ENCODE data around the gene MCAM.
A peak's percentile ranks its signal among the peaks of the same experiment; 100 is the strongest.

Gene MCAM

DNA sequence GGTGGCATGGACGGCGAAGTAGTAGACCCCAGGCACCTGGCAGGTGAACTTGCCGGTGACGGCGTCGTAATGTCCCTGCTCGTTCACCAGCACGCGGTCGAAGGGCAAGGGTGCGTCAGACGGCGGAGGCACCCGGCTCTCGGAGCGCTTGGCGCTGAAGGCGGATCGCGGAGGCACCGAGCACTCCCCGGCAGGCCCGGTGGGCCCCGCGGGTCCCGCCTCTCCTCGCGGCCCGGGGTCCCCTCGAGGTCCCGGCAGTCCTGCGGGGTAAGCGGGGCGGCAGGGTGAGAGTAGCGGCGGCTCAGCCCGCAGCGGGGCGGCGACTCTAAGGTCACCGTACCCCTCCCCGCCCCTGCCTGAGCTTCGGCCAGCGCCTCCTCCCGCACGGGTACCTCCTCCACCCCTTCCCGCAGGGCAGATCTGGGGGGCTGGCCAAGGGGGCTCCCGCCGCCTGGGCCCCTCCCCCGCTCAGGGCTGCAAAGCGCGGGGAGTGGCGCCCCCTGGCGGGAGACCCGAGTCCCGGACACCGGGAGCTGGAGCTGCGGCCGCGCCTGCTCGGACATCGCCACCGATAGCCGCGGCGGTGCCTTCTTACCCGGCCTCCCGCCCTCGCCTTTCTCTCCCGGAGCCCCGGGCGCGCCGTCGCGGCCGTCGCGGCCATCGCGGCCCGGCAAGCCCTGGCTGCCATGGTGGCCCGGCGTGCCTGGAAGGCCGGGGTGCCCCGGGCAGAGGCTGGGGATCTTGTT lies 22.8 kb upstream of the MCAM start:
- DNase-seq (ENCODE audit: insufficient read length, low spot score) (peak; percentile 83), FAIRE-seq (no peak)
- TF ChIP-seq, protein P1, sequence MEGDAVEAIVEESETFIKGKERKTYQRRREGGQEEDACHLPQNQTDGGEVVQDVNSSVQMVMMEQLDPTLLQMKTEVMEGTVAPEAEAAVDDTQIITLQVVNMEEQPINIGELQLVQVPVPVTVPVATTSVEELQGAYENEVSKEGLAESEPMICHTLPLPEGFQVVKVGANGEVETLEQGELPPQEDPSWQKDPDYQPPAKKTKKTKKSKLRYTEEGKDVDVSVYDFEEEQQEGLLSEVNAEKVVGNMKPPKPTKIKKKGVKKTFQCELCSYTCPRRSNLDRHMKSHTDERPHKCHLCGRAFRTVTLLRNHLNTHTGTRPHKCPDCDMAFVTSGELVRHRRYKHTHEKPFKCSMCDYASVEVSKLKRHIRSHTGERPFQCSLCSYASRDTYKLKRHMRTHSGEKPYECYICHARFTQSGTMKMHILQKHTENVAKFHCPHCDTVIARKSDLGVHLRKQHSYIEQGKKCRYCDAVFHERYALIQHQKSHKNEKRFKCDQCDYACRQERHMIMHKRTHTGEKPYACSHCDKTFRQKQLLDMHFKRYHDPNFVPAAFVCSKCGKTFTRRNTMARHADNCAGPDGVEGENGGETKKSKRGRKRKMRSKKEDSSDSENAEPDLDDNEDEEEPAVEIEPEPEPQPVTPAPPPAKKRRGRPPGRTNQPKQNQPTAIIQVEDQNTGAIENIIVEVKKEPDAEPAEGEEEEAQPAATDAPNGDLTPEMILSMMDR (IDR thresholded peaks at IDR 0.05; ENCODE audit: insufficient read depth, missing control alignments) = peak; percentile 48

DNA sequence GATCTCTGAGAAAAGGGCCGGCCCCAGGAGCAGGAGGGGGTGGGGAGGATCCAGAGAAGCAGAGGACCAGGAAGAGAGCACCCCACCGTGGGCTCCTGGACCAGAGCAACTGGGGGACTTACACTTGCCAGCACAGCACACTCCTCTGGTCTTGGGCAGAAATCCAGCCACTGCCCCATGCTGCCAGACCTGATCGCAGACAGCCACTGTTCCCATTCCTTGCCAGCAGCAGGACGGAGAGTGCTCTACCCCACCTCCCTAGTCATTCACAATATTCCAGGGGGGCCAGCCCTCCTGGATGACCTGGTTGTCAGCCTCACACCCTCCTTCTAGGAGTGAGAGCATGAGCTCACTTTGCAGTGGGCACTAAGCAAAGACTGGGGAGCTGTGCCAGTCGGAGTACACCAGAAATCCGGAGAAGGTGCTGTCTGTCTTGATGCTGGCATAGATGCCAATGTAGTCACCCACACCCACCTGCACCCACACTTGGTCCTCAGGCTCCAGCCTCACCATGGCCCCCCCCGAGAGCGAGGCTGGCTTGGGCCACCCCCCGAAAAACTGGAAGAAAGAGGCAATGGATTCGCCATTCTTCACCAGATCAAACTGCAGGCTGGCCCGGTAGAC lies 22.1 kb upstream of the MCAM start:
- TF ChIP-seq, protein P1 (IDR thresholded peaks at IDR 0.05; ENCODE audit: insufficient read depth, missing control alignments) = no peak
- DNase-seq (ENCODE audit: insufficient read length, low spot score) (no peak), FAIRE-seq (no peak)

DNA sequence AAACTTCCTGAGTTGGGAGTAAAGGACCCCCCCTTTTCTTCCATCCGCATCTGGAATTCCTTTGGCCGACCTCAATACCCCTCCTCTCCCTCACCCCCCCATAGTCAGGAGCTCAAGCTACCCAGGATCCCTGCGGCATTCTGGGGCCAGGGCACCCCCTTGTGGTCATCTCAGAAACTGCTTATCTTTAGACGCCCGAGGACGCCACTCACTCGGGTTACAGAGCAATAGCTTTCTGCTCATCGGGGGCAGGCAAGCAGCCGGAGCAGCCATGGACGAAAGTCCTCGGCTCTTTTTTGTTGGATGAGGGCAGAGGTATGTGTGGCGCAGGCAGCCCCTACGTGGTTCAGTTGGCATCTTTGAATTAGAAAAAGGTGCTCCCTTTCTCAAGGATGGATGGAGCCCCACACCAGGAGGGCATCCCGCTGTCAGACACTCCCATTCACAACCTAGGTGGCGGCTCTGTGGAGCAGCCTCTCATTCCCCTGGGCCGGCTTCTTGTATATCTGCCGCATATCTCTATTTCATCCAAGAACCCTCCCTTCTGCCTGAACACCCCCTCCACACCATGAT lies 21.5 kb upstream of the MCAM start:
- TF ChIP-seq, protein P1 (IDR thresholded peaks at IDR 0.05; ENCODE audit: insufficient read depth, missing control alignments) = peak; percentile 80
- FAIRE-seq = no peak
- DNase-seq (ENCODE audit: insufficient read length, low spot score) = peak; percentile 92

DNA sequence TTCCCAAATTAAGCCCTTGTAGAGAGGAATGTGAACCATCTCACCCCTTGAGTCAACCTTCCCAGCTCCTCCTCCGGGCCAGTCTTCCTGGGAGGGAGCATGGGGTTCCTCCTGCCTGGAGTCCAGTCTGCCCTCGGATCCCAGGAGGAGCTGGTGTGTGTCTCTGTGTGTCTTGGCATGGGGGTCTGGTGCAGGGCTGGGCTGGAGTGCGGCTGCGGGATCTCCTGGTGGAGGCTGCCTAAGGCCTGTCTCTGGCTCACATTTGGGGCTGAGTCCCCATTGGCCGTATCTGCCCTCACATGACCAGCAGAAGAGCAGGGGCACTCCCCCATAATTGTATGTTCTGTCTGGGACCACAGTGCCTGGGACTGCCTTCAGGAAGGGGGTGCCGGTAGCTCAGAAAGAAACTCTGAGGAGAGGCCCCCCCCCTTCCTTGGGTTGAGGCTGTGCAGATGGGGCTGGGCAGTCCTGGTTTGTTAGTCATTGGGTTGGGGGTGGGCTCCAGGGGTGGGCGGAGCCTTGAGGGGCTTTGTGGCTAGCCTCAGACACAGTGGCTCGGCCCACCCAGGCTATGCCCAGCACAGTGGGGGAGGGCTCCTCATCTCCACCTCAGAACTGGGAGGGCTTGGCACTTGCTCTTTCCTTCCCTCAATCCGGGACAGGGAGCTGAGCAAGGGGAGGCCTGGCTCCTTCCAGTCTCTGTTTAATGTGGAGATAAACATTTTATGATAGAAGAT lies 20.8 kb upstream of the MCAM start:
- FAIRE-seq (no peak), DNase-seq (ENCODE audit: insufficient read length, low spot score) (no peak)
- TF ChIP-seq, protein P1 (IDR thresholded peaks at IDR 0.05; ENCODE audit: insufficient read depth, missing control alignments) = no peak

DNA sequence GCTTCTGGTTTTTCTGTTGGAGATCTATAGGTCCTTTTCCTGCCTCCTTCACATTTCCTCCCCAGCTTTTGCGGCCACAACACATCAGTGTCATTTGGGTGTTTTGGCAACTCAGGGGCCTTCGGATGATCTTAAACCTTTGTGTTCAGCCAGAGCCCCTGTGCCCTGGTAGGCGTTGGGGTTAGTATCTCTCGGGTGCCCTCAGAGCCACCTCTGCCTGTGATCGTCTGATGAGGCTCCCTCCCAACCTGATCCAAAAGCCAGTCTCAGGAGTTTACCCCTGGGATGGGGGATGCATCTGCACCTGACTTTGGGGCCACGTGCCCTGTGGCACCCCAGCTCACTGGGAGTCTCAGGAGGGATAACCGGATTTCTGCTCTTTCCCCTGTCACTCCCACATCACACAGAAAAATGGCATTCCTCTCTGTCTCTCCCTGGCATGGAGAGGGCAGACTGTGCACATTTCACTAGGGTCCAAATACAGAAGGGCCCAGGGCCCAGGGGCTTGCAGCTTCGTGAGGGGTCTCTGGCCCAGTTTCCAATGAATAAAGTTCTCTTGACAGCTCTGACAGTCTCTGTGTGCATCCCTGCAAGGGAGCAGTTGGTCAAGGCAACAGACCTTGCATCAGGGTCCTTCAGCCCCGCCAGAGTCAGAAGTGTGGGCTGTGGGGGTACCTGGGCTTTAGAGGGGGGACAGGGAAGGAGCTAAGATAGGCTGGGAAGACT lies 20.0 kb upstream of the MCAM start:
- no peak for DNase-seq (ENCODE audit: insufficient read length, low spot score)
- TF ChIP-seq, protein P1 (IDR thresholded peaks at IDR 0.05; ENCODE audit: insufficient read depth, missing control alignments) = no peak
- FAIRE-seq = no peak

DNA sequence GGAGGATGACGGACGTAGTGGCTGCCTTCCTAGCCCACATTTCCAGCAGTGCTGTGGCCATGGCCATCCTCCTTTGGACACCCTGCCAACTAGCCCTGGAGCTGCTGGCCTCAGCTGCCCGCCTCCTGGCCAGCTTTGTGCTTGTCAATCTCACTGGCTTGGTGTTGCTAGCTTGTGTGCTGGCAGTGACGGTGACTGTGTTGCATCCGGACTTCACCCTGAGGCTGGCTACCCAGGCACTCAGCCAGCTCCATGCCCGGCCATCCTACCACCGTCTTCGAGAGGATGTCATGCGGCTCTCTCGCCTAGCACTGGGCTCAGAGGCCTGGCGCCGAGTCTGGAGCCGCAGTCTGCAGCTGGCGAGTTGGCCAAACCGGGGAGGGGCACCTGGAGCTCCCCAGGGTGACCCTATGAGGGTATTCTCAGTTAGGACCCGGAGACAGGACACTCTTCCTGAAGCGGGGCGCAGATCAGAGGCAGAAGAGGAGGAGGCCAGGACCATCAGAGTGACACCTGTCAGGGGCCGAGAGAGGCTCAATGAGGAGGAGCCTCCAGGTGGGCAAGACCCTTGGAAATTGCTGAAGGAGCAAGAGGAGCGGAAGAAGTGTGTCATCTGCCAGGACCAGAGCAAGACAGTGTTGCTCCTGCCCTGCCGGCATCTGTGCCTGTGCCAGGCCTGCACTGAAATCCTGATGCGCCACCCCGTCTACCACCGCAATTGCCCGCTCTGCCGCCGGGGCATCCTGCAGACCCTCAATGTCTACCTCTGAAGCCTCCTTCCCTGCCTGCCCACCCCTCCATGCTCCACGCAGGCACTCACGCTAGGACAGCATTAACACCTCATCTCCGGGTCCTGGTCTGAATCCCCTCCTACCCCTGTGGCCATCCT lies 19.0 kb upstream of the MCAM start:
- TF ChIP-seq, protein P1 (IDR thresholded peaks at IDR 0.05; ENCODE audit: insufficient read depth, missing control alignments) = no peak
- no peak for DNase-seq (ENCODE audit: insufficient read length, low spot score)
- FAIRE-seq = no peak
